D721Med (cell line): ENCODE data around the gene TBL1X.

Source experiments
- DNase-seq: peaks from one replicate; pipeline ENCODE4 v3.0.0; 2011; ENCODE audit warnings: low spot score; ENCODE audit not compliant: insufficient read length
- FAIRE-seq: peaks from 2 replicates; lab custom pipeline; 2011; peaks lifted over from hg19 to GRCh38; lab: Jason Lieb, UNC
- CTCF ChIP-seq: IDR thresholded peaks from 2 replicates; pipeline ENCODE4 v1.5.1; 2012; ENCODE audit warnings: mild to moderate bottlenecking, control low read depth; ENCODE audit not compliant: insufficient read depth; ENCODE audit errors: missing control alignments

Gene TBL1X

GRCh38 chrX:9619133-9619532, 154.3 kb downstream of the TBL1X start:
- DNase-seq (no peak), FAIRE-seq (no peak)
- TF ChIP-seq CTCF, result no peak

GRCh38 chrX:9619581-9619980, 154.7 kb downstream of the TBL1X start:
- FAIRE-seq, result no peak

GRCh38 chrX:9622128-9622527, 157.3 kb downstream of the TBL1X start:
- no peak for TF ChIP-seq CTCF
- DNase-seq (no peak), FAIRE-seq (no peak)

More at GRCh38 chrX:9619581-9619980, 154.7 kb downstream of the TBL1X start:
- DNase-seq, result no peak
- no peak for TF ChIP-seq CTCF

- no peak for TF ChIP-seq CTCF
- FAIRE-seq, result no peak
- DNase-seq, result no peak
Measured at GRCh38 chrX:9626379-9626778, 161.5 kb downstream of the TBL1X start.

GRCh38 chrX:9627922-9628321, 163.1 kb downstream of the TBL1X start:
- no peak for TF ChIP-seq CTCF
- FAIRE-seq (no peak), DNase-seq (no peak)

GRCh38 chrX:9628779-9629493, 164.1 kb downstream of the TBL1X start:
- no peak for TF ChIP-seq CTCF
- no peak for FAIRE-seq
- DNase-seq, result no peak

GRCh38 chrX:9634551-9634950, 169.7 kb downstream of the TBL1X start:
- TF ChIP-seq CTCF, result no peak
- no peak for DNase-seq
- FAIRE-seq, result no peak
